SK-N-MC (cell line): Measurements from ENCODE around the gene TSPAN4.

Source experiments
- EZH2 ChIP-seq: fragments of 200-600 bp; sonication (generic); IDR thresholded peaks from one replicate; pipeline ENCODE4 v1.6.1; 2017; ENCODE audit warnings: antibody characterized with exemption
- POLR2AphosphoS5 ChIP-seq: IDR thresholded peaks from 2 replicates; pipeline ENCODE4 v1.6.1; 2012; ENCODE audit warnings: mild to moderate bottlenecking, low read depth, low read length, borderline replicate concordance

DNA sequence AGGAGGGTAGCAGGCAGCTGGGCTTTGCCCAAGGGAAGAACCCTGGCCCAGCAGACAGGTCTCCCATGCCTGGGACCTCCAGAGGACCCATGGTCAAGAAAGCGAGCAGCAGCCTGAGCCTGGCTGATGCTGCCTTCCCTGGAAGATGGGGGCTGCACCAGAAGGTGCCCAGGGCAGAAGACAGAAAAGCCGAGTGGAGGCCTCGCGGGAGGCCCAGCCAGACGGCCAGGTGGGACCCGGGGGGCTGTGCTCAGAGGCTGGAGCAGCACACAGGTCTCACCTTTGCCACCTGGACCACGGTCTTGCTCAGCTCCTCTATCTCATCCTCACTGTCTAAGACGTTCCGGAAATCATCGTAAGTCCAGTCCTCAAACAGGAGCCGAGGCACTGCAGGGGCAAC is 57.1 kb downstream of the TSPAN4 start:
- no peak for TF ChIP-seq EZH2
- no peak for TF ChIP-seq POLR2AphosphoS5
